COLO668 (cell line): ENCODE results near the gene HYAL2.

ENCODE experiments used
- DNase-seq: peaks from one replicate; lab custom pipeline; 2025; ENCODE audit not compliant: unreplicated experiment; lab: John Stamatoyannopoulos, UW

HYAL2 gene

DNA sequence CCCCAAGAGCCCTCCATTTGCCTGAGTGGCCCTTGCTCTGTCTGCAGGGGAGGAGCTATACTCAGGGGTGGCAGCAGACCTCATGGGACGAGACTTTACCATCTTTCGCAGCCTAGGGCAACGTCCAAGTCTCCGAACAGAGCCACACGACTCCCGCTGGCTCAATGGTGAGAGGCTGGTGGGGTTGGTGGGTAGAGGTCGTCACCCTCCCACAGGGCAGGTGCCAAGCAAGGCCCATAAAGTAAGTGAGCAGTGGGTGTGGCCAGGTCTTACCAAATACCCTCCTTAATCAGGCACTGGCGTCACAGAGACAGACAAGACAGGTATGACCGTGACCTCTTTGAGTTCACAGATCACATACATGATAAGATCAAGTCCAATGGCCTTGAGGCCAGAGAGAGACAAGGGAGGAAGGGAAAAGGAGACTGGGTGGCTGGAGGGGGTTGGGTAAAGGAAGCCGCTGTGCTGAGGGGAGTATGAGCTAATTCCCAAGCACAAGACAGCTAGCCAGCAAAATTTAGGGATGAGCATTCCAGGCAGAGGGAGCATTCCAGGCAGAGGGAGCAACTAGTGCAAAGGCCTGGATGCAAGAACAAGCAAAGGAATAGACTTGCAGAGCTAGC lies 51.1 kb downstream of the HYAL2 start:
- no peak for DNase-seq

GRCh38 chr3:50270422-50271224 lies 51.9 kb downstream of the HYAL2 start:
- no peak for DNase-seq

GRCh38 chr3:50269977-50270413 lies 52.5 kb downstream of the HYAL2 start:
- DNase-seq = no peak

- no peak for DNase-seq
These were observed 53.1 kb downstream of the HYAL2 start for GRCh38 chr3:50269460-50269859.

DNA sequence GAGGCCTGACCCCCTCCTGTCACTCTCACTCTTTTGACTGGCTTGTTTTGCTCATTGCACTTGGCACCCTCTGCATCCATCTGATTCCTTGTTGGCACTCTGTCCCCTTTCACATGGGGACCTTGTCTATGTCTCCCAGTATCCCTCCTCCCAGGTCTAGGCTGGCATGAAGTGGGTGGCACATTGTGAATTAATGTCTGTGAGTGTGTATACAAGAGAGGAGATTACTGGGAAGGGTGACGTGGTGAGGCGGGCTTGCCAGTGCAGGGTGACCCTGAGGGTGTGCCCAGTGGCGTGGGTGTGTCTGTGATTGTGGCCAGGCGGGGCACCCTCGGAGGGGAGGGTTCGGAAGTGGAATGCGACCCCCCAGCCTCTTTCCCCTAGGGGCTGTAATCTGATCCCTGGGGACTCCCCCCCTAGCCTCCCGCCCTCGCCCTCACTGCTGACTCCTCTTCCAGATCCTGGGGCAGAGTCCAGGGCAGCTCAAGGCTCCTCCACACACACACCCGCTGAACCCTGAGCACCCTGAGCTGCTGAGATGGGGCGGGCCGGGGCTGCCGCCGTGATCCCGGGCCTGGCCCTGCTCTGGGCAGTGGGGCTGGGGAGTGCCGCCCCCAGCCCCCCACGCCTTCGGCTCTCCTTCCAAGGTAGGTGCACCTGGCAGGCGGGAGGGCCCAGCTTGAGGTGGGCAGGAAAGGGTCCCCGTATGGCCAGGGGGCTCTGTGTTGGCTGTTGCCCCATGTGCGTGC lies 53.7 kb downstream of the HYAL2 start, which contains the start of gene SEMA3B:
SEMA3B (plus strand) TSS at position 445 of the 749 bp plus-strand sequence; CDS start at position 539, 94 bp downstream.
- DNase-seq = no peak

DNA sequence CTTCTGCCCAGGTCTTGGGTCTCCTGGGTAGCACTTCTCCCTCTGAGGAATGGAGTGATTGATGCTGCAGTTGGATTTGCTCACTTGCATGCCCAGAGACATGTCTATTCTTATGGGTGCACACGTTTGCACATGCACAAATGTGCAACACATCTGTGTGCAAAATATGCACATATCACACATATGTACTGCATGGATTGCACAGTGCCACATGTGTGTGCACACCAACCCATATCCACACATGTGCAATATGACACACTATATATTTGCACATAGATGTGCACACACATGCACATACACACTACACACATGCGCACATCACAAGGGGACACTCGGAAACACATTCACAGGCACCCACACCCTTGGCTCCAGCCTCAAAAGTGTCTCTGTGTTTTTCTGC lies 54.3 kb downstream of the HYAL2 start:
- DNase-seq = no peak
